Measurements from ENCODE around the gene IL11.

IL11 gene

DNA sequence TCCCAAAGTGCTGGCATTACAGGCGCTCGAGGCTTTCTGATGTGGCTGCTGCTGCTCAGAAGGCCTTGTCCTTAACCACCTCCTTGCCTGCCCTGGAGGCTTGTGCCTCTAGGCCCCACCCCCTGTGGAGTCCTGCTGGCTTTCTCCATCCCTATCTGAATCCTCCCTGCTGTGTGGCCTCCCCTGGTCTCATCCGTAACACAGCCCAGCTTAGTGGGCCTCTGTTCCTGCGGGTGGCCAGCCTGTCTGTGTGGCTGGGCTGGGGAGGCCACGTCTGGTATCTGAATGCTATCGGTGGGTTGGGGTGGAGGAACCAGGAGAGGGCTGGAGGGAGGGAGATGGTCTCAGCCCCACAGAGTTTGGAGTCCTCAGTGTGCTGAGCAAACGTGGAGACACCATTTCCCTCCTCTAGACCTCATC, 20.2 kb upstream of the IL11 start:
- DNase-seq: no peak

DNA sequence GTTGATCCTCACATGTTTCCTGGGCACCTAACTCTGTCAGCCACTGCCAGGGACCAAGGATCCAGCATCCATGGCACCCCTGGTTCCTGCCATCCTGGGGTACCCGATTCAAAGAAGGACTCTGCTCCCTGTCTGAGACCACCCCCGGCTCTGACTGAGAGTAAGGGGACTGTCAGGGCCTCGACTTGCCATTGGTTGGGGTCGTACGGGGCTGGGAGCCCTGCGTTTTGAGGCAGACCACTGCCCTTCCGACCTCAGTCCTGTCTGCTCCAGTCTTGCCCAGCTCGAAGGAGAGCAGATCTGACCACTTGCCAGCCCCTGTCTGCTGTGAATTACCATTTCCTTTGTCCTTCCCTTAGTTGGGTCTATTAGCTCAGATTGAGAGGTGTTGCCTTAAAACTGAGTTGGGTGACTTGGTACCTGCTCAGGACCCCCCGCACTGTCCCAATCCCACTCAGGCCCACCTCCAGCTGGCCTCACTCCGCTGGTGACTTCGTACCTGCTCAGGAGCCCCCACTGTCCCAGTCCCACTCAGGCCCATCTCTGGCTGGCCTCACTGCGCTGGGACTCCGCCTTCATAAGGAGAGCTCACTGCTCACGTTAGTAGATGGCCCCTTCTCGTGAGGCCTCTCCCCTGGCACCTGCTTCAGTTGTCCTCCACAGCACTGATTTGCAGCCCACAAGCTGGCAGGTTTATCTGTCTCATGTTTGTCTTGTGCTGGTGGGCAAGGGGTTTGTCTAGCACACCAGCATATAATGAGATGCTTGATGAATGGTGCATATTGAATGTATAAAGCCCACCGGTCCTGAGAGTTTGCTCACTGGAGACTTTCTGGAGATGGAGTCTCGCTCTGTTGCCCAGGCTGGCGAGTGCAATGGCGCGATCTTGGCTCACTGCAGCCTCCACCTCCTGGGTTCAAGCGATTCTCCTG, 19.4 kb upstream of the IL11 start:
- DNase-seq: no peak

DNA sequence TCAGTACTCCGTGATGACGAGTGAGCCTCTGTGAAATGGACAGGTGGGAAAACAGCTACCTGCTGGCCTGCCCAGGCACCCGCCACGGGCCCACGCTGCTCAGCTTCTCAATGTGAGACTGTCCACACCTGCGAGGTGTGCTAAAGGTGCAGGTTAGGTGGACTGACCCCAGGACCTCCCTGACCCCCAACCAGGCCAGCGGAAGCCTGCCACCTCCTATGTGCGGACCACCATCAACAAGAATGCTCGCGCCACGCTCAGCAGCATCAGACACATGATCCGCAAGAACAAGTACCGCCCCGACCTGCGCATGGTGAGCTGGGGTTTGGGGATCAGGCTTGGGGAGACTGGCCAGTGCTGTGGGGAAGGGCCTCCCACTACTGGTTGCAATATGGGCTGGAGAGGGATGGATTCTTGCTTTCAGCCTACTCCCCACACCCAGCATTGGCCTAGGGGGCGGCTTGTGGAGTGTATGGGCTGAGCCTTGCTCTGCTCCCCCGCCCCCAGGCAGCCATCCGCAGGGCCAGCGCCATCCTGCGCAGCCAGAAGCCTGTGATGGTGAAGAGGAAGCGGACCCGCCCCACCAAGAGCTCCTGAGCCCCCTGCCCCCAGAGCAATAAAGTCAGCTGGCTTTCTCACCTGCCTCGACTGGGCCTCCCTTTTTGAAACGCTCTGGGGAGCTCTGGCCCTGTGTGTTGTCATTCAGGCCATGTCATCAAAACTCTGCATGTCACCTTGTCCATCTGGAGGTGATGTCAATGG, 17.7 kb upstream of the IL11 start:
- no peak for DNase-seq

DNA sequence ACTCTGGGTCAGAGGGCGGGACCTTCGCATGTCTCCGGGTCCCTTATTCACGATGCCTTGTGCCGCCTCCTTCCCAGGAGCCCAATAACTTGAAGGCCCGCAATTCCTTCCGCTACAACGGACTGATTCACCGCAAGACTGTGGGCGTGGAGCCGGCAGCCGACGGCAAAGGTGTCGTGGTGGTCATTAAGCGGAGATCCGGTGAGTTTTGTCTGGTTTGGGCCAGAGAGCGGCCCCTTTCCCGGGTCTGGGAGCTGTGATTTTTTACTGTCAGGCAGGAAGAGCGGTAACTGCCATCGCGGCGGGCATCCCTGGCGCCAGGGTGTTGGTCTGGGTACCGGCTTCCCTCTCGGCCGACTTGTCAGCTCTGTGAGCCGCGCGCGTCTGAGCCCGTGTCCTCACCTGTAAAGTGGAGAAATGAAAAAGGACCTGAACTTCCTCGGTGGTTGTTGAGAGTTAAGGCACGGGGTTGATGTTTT, 16.3 kb upstream of the IL11 start:
- no peak for DNase-seq

DNA sequence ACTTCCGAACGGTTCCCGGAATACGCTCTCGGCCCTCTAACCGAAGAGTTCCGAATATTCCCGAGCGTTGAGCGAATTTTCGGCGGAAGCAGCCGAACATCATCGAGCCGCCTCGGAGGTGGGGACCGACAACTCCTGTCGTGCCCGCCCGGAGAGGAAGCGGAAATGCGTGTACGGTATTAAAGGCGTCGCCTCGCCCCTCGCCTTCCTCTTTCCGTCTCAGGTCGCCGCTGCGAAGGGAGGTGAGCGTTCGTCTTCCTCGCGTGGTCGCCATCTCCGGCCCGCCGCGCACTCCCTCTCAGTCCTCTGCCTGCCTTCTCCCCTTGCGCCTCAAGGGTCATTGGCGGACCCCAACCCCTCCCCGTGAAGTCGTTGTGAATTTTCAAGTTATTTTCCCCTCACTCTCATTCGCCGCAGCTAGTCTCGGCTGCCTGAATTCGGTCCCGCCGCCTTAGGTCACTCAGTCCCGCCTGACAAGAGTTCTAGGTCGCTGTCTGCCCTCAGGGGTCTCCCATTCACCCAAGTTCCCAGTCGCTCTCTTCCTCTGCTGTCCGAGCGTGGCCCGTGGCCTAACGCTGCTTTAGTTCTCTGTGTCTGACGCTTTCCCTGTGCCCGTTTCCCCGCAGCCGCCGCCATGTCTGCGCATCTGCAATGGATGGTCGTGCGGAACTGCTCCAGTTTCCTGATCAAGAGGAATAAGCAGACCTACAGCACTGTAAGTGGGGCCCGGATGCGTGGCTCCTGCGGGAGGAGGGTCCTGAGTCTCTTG, 15.6 kb upstream of the IL11 start, which contains the start of gene RPL28:
Gene RPL28, plus strand, starts transcription at position 209 of the 769 bp plus-strand sequence. Its CDS starts 426 bp downstream, at position 635.
- peak; percentile 98 for DNase-seq

DNA sequence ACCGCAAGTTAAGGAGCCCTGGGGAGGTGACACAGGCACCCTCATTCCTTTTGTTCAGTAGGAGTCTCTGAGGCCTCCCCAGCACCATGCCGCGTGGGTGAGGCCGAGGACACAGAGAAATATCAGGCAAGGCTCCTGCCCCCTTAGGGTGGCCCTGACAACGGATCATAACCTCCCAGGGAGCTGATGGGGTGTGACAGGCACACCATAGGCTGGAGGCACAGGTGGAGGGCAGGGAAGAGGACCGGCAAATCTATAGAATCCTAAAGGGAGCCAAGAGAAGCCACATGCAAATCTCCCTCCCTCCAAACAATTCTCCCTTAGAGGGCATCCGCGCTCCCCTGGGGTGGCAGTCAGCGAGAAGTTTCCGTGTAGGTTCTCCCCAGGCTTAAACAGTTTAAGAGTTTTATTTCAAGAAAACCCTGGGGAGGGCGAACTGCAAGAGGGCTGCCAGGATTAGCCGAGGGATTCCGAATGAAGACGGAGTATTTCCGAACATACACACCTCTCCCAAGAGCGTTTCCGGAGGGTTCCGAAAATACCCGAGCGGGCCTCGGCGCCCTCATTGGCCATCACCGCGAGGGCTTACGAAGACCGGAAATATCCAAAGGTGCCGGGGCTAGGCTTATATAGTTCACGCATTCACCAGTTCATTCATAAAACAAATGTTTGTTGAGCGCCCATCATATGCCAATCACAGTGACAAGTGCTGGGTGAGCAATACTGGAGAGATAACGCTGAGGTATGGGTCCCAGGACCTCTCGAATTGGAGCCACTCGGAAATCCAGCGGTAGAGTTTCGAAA, 14.9 kb upstream of the IL11 start:
- peak; percentile 95 for DNase-seq

DNA sequence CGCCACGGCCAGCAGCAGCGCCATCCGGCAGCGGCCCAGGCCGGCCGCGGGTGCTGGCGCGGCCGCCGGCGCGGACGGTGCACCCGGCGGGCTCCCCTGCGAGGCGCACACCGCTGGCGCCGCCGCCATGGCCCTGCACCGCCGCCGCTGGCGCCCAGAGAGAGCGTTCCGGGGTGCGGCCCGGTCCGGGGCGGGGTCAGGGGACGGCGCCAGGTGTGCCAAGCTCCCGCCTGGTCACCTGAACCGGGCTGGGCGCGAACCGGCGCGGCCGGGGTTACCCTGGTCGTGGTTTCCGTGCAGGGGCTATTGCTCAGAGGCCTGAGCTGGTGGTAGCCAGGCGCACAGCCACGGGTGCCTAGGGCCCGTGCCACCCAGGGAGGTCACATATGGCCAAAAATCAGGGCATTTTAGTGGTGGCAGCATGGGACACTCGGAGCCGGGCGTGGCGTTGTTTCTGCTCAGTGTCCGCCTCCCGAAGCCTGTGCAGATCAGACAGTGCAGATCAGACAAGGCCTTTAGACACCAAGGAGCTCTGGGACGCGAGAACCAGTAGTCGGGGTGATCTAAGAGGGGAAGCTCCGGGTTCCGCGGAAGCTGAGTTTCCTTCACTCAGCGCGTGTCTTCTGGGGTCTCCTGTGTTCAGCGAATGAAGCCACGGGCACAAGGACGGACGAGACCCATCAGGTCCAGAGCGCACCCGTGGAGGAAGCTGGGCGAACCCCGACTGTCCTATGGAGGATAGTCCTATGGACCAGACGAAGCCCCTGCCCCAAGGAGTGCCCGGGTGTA, 14.1 kb upstream of the IL11 start, which contains the start of gene TMEM238:
Gene TMEM238, minus strand, starts transcription at position 162 of the 789 bp plus-strand sequence. Its CDS starts 33 bp downstream, at position 129.
- no peak for DNase-seq

DNA sequence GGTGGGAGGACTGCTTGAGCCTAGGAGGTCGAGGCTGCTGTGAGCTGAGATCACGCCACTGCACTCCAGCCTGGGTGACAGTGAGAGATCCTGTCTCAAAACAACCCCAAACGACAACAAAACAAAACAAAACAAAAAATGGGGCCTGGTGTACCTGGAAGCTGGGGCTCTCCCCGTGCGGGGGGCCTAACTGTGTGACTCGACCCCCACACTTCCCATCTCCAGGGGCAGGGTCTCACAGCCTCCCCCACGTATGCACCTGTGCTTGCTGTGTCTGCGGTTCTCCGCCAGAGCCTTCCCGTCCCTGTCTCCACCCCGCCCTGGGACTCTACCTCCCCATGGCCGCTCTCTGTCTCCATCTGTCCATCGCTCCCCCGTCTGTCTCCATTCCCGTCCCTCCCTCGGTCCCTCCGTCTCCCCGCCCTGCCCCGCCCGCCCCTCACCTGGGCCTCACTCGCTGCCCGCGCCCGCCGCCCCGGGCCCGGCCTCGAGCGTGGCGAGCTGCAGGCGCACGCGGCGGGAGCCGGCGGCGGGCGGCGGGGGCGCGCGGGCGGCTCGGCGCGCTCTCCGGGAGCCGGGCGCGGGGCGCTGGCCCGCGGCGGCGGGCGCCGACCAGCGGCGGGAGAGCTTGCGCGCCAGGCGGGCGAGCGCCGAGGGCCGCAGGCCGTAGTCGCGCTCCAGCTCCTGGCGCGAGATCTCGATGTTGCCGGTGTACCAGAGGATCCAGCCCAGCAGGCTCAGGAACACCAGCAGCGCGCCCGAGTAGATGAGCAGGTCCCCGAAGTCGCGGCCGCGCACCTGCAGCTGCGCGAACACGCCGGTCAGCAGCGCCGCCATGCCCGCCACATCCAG, 13.2 kb upstream of the IL11 start:
- DNase-seq: peak; percentile 74

DNA sequence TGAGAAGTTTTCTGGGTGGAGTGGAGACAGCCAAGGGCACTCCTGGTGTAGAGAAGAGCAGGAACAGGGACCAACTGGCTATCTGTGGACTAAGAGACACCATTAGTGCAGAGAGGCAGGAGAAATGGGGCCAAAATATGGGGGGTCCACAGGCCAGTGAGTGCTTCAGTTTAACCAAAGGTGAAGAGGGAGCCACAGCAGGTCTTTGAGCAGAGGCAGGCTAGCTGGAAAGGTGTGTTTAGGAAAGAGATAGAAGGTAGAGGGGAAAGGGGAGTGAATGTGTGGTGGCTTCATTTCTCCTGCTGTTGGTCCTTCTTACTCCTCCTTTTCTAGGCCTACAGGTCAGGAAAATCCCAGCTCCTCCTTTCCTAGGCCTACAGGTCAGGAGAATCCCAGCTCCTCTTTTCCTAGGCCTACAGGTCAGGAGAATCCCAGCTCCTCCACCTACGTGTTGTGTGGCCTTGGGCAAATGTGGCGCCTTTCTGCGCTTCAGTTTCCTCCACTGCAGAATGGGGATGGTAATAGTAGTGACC, 12.3 kb upstream of the IL11 start:
- no peak for DNase-seq

DNA sequence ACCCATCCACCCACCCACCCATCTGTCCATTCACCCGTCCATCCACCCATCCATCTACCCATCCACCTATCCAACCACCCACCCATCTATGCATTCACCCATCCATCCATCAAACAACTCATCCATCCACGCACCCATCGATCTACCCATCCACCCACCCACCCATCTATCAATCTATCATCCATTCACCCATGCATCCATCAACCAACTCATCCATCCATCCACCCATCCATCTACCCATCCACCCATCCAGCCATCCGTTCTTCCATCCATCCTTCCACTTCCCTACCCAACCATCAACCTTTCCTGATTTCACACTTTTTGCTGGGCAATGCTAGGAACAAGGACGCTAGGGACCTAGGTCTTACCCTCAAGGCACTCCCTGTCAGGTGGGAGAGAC, 11.8 kb upstream of the IL11 start:
- DNase-seq: no peak

DNA sequence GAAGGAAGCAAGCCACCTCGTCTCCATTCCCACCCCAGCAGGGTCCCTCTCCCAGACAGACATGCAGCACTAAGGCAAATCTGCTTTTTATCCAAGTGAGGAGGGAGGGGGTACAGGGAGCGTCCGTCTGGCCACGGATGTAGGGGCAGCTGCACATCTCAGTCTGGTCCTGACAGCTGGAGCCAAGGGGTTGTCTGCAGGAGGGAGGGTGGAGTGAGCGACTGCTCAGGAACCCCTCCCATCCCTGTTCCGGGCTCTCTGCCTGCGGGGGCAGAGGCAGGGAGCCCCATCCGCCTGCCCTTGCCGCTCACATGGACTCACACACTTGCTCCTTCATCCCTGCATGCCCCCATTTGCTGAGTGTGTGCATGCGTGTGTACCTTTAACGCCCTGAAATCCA, 8.9 kb upstream of the IL11 start:
- no peak for DNase-seq

DNA sequence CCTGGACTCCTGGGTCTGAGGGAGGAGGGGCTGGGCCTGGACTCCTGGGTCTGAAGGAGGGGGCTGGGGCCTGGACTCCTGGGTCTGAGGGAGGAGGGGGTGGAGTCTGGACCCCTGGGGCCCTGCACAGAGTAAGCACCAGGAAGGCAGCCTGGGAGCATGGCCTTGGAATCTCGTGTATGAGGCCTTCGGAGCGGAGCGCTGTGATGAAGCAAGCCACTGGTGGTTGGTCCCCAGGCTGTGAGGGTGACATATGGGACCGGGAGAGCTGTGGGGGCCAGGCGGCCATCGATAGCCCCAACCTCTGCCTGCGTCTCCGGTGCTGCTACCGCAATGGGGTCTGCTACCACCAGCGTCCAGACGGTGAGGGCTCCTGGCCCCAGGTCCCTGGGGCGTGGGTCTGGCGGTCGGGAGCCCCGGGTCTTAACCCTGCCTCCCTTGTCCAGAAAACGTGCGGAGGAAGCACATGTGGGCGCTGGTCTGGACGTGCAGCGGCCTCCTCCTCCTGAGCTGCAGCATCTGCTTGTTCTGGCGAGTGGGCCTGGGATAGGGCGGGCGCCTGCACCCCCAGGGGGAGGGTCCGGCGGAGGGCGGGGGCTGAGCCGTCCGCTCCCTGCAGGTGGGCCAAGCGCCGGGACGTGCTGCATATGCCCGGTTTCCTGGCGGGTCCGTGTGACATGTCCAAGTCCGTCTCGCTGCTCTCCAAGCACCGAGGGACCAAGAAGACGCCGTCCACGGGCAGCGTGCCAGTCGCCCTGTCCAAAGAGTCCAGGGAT, 7.3 kb upstream of the IL11 start:
- no peak for DNase-seq

DNA sequence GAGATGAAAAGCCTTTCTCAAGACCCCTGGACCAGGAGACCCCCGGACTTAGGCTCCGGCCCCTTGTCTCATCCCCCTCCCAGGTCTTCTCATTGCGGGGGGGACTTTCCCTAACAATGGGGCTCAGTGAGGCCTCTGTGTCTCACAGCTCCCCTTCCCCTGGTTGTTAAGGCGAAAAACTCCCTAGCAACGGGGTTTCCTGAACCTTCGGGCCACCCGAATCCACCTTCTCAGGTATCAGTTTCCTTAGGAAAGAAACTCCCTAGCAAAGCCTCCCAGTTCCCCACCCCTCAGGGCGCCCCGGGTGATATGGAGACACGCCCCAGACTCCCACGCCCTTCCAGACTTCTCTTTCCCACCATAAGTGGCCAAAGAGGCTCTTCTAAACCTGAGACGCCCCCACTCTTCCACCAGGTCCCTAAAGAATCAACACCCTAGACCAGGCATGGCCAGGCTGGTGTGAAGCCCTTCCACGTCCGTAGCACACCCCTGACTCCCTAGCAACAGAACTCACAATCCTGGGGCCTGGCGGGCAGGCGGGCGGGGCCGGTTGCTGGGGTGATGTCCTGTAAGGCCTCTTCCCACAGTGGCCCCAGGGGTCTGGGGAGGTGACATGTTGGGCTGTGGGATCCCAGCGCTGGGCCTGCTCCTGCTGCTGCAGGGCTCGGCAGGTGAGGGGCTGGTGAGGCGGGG, 6.1 kb upstream of the IL11 start, which contains the start of gene TMEM190:
Gene TMEM190, plus strand, starts transcription at position 586 of the 693 bp plus-strand sequence. Its CDS starts 28 bp downstream, at position 614.
- no peak for DNase-seq

DNA sequence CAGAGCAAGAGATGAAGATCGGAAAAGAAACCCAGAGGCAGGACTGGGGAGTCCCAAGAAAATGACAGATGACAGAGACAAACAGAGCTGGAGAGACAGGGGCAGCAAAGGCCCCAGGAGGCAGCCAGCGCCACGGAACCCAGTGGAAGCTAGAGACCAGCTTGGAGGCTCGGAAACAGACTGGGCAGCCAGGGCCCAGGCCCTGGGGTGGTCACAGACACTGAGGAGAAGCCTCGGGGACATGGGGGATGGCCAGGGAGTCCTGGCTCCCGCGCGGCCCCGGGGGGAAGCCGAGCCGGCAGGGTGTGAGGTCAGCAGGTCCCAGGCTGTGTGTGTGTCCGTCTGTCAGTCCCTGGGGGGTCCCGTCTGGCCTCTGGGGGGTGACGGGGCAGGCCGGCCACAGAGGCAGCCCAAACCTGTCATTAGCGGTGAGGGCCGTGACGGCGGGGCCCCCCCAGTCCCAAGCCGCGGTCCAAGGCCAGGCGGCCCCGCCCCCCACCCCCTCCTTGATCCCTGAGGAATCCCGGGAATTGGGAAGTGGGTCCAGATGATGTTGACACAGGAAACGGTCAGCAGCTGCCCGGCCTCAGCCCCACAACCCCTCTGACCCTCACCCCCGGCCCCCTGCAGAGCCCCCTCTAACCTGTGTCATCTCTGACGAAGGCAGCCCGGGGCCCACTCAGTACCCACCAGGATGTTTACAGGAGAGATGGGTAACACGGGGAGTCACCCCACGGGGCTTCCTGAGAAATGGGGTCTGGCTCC, 3.9 kb upstream of the IL11 start:
- peak; percentile 47 for DNase-seq

DNA sequence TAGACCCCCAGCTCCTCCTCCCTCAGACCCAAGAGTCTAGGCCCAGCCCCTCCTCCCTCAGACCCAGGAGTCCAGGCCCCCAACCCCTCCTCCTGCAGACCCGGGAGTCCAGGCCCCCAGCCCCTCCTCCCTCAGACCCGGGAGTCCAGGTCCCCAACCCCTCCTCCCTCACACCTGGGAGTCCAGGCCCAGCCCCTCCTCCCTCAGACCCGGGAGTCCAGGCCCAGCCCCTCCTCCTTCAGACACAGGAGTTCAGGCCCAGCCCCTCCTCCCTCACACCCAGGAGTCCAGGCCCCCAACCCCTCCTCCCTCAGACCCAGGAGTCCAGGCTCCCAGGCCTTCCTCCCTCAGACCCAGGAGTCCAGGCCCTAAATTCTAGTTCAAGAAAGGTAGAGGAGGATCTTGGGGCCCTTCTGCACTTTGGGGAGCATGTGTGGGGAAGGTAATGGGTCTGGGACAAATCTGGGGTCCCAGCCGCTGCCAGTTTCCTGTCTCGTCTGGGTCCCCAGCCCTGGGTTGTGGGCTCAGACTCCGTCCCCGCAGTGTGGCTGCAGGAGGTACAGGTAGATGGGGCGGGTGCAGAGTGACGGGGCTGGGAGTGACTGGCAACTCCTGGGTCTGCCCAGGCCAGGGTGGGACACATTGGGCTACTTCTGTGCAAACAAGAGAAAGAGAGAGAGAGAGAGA, 3.2 kb upstream of the IL11 start:
- no peak for DNase-seq

DNA sequence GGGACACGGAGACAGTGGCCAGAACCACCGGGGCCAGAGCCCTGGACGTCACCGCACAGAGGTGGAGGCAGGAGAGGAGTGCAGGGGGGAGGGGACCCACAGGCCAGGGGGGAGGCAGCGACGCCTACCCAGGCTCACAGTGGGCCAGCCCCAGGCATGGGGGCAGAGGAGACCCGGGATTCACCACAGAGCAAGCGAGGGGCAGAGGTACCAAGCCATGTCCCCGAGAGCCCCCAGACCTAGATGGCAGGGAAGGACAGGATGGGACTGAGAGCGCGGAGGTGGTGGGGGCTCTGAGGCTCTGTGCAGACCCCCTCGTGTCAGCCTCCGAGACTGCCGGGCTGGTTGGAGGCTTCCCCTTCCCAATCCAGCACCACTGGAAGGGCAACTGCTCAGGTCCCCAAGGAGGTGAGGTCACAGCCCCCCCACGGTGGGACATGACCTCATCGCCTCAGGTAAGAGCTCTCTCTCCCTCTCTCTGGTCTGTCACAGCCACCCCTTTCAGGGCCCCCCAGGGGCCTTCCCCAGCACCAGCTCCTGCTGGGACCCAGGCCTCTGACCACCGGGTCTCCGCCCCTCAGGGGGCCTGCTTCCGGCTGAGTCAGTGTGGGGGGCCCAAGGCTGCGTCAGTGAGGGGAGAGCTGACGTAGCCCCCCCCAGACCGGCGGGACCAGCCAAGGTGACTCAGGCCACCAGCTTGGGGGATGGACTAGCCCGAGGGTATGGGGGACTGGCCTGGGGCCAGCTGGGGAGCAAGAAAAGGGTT, 2.2 kb upstream of the IL11 start:
- DNase-seq: peak; percentile 87
